ENCODE results near the gene PPP1R27. TPM values are rescaled to one million over a fixed set of nuclear protein-coding genes. Genes with fewer than 3 reads are reported as not detected.

The PPP1R27 gene
- total RNA-seq, 4 donors from 2014 or later: not detected

DNA sequence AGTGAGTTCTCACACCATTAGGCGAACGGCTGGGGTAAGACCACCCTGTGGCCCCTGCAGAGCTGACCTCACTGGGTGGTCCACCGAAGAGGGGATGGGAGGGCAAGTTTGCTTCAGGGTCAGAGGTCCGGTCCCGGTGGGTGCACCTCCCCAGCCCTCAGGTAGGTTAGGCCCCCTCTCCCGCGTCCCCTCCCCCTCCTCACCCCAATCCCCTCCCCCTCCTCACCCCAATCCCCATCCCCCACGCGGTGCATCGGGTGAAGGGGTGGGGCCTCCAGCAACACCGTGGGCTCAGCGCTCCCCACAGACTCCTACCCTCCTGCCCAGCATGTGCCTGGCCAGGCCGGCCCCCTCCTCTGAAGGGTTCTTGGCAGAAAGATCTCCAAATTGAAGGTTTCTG lies 15.1 kb downstream of the PPP1R27 start:
- TF ChIP-seq, protein P1, sequence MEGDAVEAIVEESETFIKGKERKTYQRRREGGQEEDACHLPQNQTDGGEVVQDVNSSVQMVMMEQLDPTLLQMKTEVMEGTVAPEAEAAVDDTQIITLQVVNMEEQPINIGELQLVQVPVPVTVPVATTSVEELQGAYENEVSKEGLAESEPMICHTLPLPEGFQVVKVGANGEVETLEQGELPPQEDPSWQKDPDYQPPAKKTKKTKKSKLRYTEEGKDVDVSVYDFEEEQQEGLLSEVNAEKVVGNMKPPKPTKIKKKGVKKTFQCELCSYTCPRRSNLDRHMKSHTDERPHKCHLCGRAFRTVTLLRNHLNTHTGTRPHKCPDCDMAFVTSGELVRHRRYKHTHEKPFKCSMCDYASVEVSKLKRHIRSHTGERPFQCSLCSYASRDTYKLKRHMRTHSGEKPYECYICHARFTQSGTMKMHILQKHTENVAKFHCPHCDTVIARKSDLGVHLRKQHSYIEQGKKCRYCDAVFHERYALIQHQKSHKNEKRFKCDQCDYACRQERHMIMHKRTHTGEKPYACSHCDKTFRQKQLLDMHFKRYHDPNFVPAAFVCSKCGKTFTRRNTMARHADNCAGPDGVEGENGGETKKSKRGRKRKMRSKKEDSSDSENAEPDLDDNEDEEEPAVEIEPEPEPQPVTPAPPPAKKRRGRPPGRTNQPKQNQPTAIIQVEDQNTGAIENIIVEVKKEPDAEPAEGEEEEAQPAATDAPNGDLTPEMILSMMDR (IDR thresholded peaks at IDR 0.05): no peak
- TF ChIP-seq POLR2A (IDR thresholded peaks at IDR 0.05): no peak
- no peak for DNase-seq
- Histone ChIP-seq H3K4me1 (peaks cover 0 to 15% (median 8%) of the 10 kb centered on the region in 4 donors), H3K4me3 (no peak overlapping the region), H3K36me3 (peaks cover 0 to 7% (median 0%) of the 10 kb centered on the region in 3 donors), H3K27me3 (no peaks in the 10 kb centered on the region), H3K27ac (no peak overlapping the region), H3K9me3 (no peaks in the 10 kb centered on the region)

DNA sequence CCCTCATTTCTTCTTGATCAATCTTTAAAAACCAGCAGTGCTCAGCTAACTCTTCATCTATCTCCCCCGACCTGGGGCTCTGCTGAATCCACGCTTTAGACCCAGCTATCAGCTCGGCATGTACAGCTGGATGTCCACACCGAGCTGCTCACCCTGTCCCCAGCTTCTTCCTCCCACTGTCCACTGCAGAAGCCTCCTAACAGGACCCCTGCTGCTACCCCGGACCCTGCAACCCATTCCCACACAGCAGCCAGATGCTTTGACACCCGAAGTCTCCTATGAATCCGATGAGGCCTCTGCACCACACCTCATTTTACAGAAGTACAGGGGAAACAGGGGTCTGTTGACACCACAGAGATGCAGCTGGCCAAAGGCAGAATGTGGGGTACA lies 17.1 kb downstream of the PPP1R27 start:
- Histone ChIP-seq H3K4me3 (no peak overlapping the region), H3K4me1 (peaks cover 0 to 15% (median 8%) of the 10 kb centered on the region in 4 donors), H3K36me3 (no peaks in the 10 kb centered on the region), H3K27me3 (no peaks in the 10 kb centered on the region), H3K9me3 (no peaks in the 10 kb centered on the region), H3K27ac (no peak overlapping the region)
- no peak for DNase-seq
- TF ChIP-seq, protein P1 (IDR thresholded peaks at IDR 0.05): no peak
- TF ChIP-seq POLR2A (IDR thresholded peaks at IDR 0.05): no peak

DNA sequence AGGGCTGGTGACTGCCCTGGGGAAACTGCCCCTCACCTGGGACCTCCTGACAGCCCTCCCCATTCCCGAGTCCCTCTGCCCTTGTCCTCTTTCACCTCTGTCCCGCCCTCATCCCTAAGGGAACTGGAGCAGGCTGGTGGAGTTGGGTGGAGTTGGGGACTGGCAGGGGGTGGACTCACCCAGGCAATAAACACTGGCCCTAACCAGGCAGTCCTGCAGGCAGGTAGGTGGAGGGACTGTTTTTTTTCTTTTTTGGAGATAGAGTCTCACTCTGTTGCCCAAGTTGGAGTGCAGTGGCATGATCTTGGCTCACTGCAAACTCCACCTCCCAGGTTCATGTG lies 19.2 kb downstream of the PPP1R27 start:
- H3K36me3 ChIP-seq: no peaks in the 10 kb centered on the region
- H3K27me3 ChIP-seq: no peaks in the 10 kb centered on the region
- H3K4me1 ChIP-seq: no peaks in the 10 kb centered on the region
- H3K4me3 ChIP-seq: no peak overlapping the region
- DNase-seq: no peak
- no peaks in the 10 kb centered on the region for H3K9me3 ChIP-seq
- TF ChIP-seq POLR2A (IDR thresholded peaks at IDR 0.05): no peak
- TF ChIP-seq, protein P1 (IDR thresholded peaks at IDR 0.05): no peak
- no peak overlapping the region for H3K27ac ChIP-seq

DNA sequence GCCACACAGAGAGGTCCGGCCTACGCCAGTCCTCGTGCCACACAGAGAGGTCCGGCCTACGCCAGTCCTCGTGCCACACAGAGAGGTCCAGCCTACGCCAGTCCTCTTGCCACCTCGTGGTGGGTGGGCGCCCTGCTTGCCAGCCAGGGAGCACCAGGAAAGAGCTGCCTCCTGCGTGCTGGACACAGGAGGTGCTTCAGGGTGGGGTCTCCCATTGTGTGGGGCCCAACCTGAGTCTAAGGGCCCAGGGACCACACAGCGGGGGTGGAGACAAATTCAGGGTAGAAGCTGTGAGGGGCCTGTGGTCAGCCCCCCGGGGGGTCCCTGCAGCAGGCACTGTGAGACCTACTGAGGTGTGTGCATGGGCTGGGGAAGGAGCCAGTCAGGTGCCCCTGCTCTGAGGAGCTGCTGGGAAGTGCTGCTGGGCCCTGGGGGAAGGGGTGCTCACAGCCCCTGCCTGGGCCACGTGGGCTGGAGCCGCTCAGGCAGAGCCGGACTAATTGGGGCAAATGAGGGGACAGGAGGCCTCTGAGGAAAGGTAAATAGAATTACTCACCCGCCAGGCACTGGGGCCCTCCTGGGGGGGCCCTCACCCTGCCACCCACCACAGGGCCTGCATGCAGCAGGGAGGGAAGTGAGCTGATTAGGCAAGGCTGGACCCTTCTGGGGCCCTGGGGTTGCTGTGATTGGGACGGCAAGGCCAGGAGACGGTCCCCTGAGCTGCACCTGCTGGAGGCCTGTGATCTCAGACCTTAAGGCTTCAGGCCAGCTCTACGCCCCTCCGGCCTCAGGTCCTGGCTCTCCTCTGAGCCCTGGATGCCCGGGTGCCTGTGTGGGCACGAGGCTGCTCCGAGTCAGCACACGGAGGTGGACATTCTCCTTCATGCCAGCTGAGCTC lies 19.9 kb downstream of the PPP1R27 start:
- no peaks in the 10 kb centered on the region for H3K9me3 ChIP-seq
- H3K36me3 ChIP-seq: no peaks in the 10 kb centered on the region
- H3K27me3 ChIP-seq: no peaks in the 10 kb centered on the region
- DNase-seq: no peak
- no peaks in the 10 kb centered on the region for H3K4me1 ChIP-seq
- H3K4me3 ChIP-seq: no peak overlapping the region
- no peak for TF ChIP-seq POLR2A (IDR thresholded peaks at IDR 0.05)
- TF ChIP-seq, protein P1 (IDR thresholded peaks at IDR 0.05): no peak
- H3K27ac ChIP-seq: no peak overlapping the region

DNA sequence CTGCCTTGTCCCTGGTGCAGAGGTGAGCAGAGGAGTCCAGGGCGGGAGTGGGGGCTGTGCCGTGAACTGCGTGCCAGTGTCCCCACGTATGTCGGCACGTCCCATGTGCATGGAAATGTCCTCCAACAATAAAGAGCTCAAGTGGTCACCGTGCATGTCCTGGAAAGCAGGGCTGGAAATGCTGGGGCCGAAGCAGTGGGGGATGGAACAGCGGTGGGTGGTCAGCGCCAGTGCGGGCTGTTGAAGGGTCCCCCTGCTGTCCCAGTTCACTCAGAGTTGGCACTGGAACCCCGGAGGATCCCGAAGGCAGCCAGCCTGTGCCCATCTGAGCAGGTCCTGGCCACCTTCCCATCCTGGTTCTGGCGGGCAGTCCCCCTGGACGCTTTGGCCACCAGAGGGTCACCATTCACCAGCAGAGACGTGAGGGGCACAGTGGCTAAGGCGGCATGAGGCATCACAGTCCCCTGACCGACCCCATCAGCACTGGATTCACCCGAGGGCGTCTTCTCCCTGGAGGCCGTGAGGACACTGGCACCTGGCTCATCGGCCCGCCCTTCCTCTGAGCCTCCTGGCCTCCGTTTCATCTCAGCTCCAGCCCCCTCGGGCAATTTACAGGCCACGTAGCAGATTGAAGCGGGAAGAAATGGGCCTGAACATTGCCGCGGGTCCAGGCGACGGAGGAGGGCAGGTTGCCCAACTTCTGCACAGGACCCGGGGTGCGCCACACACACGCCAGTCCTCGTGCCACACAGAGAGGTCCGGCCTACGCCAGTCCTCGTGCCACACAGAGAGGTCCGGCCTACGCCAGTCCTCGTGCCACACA lies 20.8 kb downstream of the PPP1R27 start:
- DNase-seq: no peak
- H3K9me3 ChIP-seq: no peaks in the 10 kb centered on the region
- no peaks in the 10 kb centered on the region for H3K27me3 ChIP-seq
- no peak for TF ChIP-seq POLR2A (IDR thresholded peaks at IDR 0.05)
- TF ChIP-seq, protein P1 (IDR thresholded peaks at IDR 0.05): no peak
- H3K27ac ChIP-seq: no peak overlapping the region
- H3K36me3 ChIP-seq: no peaks in the 10 kb centered on the region
- no peaks in the 10 kb centered on the region for H3K4me1 ChIP-seq
- H3K4me3 ChIP-seq: no peak overlapping the region
